ENCODE results near the gene SEMA5A.

Gene SEMA5A

DNA sequence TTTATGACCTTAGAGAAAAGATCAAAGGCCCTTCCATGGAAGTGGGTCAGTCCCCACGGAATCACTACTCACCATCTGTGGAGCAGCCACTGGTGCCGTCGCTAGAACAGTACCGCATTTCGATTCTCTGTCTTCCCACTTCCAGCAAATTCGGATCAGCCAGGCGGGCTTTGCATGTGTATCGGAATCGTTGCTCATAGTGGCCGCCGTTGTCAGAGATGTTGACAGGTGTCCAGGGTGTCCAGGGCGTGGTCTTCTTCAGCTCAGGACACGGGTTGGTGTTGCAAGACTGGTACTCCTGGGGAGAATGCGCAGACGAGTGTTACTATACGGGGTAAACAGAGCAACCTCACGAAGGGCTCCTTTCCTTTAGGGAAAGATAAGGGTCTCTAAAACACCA, 479.5 kb downstream of the SEMA5A start:
- Histone ChIP-seq H3K9me3 (ENCODE audit: control insufficient read depth, low read length) (no peaks in the 10 kb centered on the region), H3K4me2 (ENCODE audit: low read length) (no peak overlapping the region), H3K4me3 (ENCODE audit: low read depth, low read length) (no peak overlapping the region), H3K9ac (no peak overlapping the region), H3K27me3 (ENCODE audit: control insufficient read depth, insufficient read depth, low read length) (no peaks in the 10 kb centered on the region), H3K36me3 (ENCODE audit: control insufficient read depth, insufficient read depth, low read length) (no peaks in the 10 kb centered on the region), H3K79me2 (no peaks in the 10 kb centered on the region), H2AFZ (no peak overlapping the region), H3K4me1 (no peaks in the 10 kb centered on the region), H3K27ac (no peak overlapping the region)
- TF ChIP-seq, protein P1, sequence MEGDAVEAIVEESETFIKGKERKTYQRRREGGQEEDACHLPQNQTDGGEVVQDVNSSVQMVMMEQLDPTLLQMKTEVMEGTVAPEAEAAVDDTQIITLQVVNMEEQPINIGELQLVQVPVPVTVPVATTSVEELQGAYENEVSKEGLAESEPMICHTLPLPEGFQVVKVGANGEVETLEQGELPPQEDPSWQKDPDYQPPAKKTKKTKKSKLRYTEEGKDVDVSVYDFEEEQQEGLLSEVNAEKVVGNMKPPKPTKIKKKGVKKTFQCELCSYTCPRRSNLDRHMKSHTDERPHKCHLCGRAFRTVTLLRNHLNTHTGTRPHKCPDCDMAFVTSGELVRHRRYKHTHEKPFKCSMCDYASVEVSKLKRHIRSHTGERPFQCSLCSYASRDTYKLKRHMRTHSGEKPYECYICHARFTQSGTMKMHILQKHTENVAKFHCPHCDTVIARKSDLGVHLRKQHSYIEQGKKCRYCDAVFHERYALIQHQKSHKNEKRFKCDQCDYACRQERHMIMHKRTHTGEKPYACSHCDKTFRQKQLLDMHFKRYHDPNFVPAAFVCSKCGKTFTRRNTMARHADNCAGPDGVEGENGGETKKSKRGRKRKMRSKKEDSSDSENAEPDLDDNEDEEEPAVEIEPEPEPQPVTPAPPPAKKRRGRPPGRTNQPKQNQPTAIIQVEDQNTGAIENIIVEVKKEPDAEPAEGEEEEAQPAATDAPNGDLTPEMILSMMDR (IDR thresholded peaks at IDR 0.05), result no peak

DNA sequence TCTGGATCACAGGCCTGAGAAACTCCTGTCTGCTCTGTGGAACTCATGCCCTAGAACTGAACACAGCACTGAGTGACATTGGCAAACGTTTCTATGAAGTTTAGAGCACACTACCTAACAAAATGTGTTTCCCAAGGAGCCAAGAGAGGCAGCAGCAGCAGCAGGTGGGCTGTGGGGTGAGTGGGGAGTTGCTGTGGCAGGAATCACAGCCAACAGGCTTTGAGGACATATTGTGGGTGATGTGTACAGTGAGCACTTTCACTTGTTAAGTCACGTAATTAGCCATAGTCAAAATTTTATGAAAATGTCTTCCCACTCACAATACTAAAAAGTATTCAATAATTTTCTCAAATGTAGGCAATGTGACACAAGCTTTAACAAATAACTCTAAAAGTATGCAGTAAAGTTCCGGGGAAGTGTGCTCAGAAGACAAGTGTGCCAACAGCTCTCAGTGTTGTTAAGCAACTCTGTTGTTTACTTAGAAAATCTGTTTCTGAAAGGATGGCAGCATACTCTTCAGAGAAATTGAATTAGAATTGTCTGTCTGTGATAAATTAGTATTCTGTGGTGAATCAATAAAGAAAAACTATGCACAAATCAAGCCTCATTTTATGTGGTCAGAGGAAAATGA, 482.1 kb downstream of the SEMA5A start:
- H3K4me1 ChIP-seq, result no peaks in the 10 kb centered on the region
- no peaks in the 10 kb centered on the region for H3K27me3 ChIP-seq (ENCODE audit: control insufficient read depth, insufficient read depth, low read length)
- no peak overlapping the region for H2AFZ ChIP-seq
- TF ChIP-seq, protein P1 (IDR thresholded peaks at IDR 0.05), result no peak
- H3K9me3 ChIP-seq (ENCODE audit: control insufficient read depth, low read length), result no peaks in the 10 kb centered on the region
- no peak overlapping the region for H3K4me3 ChIP-seq (ENCODE audit: low read depth, low read length)
- no peak overlapping the region for H3K9ac ChIP-seq
- no peak overlapping the region for H3K4me2 ChIP-seq (ENCODE audit: low read length)
- no peaks in the 10 kb centered on the region for H3K36me3 ChIP-seq (ENCODE audit: control insufficient read depth, insufficient read depth, low read length)
- H3K27ac ChIP-seq, result no peak overlapping the region
- no peaks in the 10 kb centered on the region for H3K79me2 ChIP-seq

DNA sequence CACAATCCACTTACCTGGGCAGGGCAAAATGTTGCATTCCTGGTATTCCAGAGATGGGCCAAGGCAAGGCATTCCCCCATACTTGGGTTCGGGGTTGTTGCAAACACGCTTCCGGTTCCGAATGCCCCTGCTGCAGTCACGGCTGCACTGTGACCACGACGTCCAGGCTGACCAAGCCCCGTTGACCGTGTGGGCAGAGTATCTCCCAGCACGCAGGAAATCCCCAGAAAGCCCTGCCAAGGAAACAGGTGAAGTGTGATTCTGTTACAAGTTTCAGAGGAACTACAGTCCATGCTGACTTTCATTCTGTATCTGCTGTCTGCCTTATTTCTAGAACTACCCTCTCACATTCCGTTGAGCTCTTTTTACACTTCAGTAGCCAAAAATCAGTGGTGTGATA, 483.0 kb downstream of the SEMA5A start:
- Histone ChIP-seq H3K4me2 (ENCODE audit: low read length) (no peak overlapping the region), H3K36me3 (ENCODE audit: control insufficient read depth, insufficient read depth, low read length) (no peaks in the 10 kb centered on the region), H3K4me3 (ENCODE audit: low read depth, low read length) (no peak overlapping the region), H3K4me1 (no peaks in the 10 kb centered on the region), H3K27me3 (ENCODE audit: control insufficient read depth, insufficient read depth, low read length) (no peaks in the 10 kb centered on the region), H3K79me2 (no peaks in the 10 kb centered on the region), H3K27ac (no peak overlapping the region), H2AFZ (no peak overlapping the region), H3K9ac (no peak overlapping the region), H3K9me3 (ENCODE audit: control insufficient read depth, low read length) (no peaks in the 10 kb centered on the region)
- TF ChIP-seq, protein P1 (IDR thresholded peaks at IDR 0.05), result no peak

DNA sequence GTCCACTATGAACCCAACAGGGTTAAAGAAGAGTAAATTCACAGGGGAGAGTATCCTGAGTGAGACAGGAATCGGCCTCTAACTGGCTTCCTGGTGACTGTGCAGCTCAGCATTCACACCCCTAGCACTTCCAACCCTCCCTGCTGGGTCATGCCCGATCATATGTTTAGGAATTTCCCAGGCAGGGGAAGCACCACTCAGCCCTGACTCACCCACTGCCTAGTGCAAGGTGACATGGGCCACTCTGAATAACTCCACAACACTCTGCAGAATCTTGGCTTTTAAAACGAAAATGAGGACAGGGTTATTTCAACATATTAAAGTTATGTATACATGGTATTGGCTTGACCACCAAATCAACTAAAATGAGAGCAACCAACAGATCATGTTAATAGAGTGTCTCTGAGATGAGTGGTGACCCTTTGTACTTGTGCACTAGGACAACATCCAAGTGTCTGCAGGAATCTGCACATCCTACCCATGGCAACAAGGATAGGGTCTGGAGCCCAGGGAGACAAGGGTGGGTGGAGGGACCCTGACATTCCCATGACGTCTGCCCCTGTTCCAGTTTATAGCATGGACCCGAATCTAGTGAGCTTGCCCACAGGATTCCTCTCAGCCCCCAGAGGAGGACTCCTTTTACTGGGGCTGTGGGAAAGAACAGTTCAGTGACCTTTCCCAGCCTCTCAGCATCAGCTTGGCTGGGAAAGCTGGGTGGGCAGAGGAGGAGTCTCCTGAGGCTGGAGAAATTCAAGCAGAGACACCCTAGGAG, 485.8 kb downstream of the SEMA5A start:
- Histone ChIP-seq H3K9ac (no peak overlapping the region), H3K36me3 (ENCODE audit: control insufficient read depth, insufficient read depth, low read length) (no peaks in the 10 kb centered on the region), H3K27ac (no peak overlapping the region), H3K4me3 (ENCODE audit: low read depth, low read length) (no peak overlapping the region), H3K4me1 (no peaks in the 10 kb centered on the region), H2AFZ (no peak overlapping the region), H3K79me2 (no peaks in the 10 kb centered on the region), H3K4me2 (ENCODE audit: low read length) (no peak overlapping the region), H3K9me3 (ENCODE audit: control insufficient read depth, low read length) (no peaks in the 10 kb centered on the region), H3K27me3 (ENCODE audit: control insufficient read depth, insufficient read depth, low read length) (no peaks in the 10 kb centered on the region)
- TF ChIP-seq, protein P1 (IDR thresholded peaks at IDR 0.05), result no peak
